H9 (cell line): ENCODE results near the gene UGT1A5. TPM values are rescaled to one million over a fixed set of nuclear protein-coding genes. Genes with fewer than 3 reads are reported as not detected.

Experiments used
- DNase-seq: peaks from one replicate; pipeline ENCODE4 v3.0.0-alpha.2; 2017
- H2AFZ ChIP-seq: one replicate; pipeline ENCODE4 v1.6.1; 2013; ENCODE audit warnings: mild to moderate bottlenecking, low read length, control low read depth, moderate library complexity
- H2AK5ac ChIP-seq: 2 replicates; pipeline ENCODE4 v1.6.1; 2013; ENCODE audit warnings: low read length, control low read depth, mixed read lengths; ENCODE audit not compliant: insufficient read length
- H2BK120ac ChIP-seq: one replicate; pipeline ENCODE4 v1.6.1; 2013; ENCODE audit warnings: low read depth, mild to moderate bottlenecking, low read length, control low read depth, inconsistent platforms; ENCODE audit not compliant: poor library complexity, severe bottlenecking
- H2BK12ac ChIP-seq: 2 replicates; pipeline ENCODE4 v1.6.1; 2013; ENCODE audit warnings: low read length, control low read depth, mixed read lengths, low read depth; ENCODE audit not compliant: insufficient read length
- H2BK15ac ChIP-seq: 2 replicates; pipeline ENCODE4 v1.6.1; 2013; ENCODE audit warnings: low read depth, low read length, control low read depth
- H2BK20ac ChIP-seq: one replicate; pipeline ENCODE4 v1.6.1; 2013; ENCODE audit warnings: low read depth, mild to moderate bottlenecking, low read length, control low read depth, inconsistent platforms; ENCODE audit not compliant: poor library complexity, severe bottlenecking
- H2BK5ac ChIP-seq: 2 replicates; pipeline ENCODE4 v1.6.1; 2013; ENCODE audit warnings: low read length, control low read depth, mixed read lengths; ENCODE audit not compliant: insufficient read length
- H3K14ac ChIP-seq: 2 replicates; pipeline ENCODE4 v1.6.1; 2013; ENCODE audit warnings: low read length, control low read depth; ENCODE audit not compliant: insufficient read depth
- H3K18ac ChIP-seq: 2 replicates; pipeline ENCODE4 v1.6.1; 2013; ENCODE audit warnings: low read depth, mild to moderate bottlenecking, mixed read lengths, low read length, control low read depth; ENCODE audit not compliant: insufficient read length
- H3K23ac ChIP-seq: 2 replicates; pipeline ENCODE4 v1.6.1; 2013; ENCODE audit warnings: low read length, control low read depth, mixed read lengths, low read depth; ENCODE audit not compliant: insufficient read length
- H3K23me2 ChIP-seq: 2 replicates; pipeline ENCODE4 v1.6.1; 2013; ENCODE audit warnings: low read depth, mild to moderate bottlenecking, mixed read lengths, low read length, control low read depth; ENCODE audit not compliant: insufficient read length, poor library complexity, severe bottlenecking
- H3K27ac ChIP-seq: 2 replicates; pipeline ENCODE4 v1.5.1; 2013; ENCODE audit warnings: low read length, control low read depth, mixed read lengths, low read depth; ENCODE audit not compliant: insufficient read length
- H3K27me3 ChIP-seq: 2 replicates; pipeline ENCODE4 v1.6.1; 2013; ENCODE audit warnings: low read length, control low read depth, inconsistent platforms; ENCODE audit not compliant: insufficient read depth
- H3K4ac ChIP-seq: 2 replicates; pipeline ENCODE4 v1.6.1; 2013; ENCODE audit warnings: low read depth, mild to moderate bottlenecking, control low read depth, inconsistent platforms, low read length, moderate library complexity
- H3K4me1 ChIP-seq: 2 replicates; pipeline ENCODE4 v1.6.1; 2013; ENCODE audit warnings: low read length, control low read depth, inconsistent platforms; ENCODE audit not compliant: insufficient read depth
- H3K4me2 ChIP-seq: 2 replicates; pipeline ENCODE4 v1.6.1; 2013; ENCODE audit warnings: low read length, control low read depth, mixed read lengths; ENCODE audit not compliant: insufficient read length, insufficient read depth
- H3K56ac ChIP-seq: 2 replicates; pipeline ENCODE4 v1.6.1; 2013; ENCODE audit warnings: low read depth, mild to moderate bottlenecking, mixed read lengths, low read length, control low read depth; ENCODE audit not compliant: insufficient read length
- H3K79me1 ChIP-seq: 2 replicates; pipeline ENCODE4 v1.6.1; 2013; ENCODE audit warnings: low read depth, mild to moderate bottlenecking, moderate library complexity, low read length, control low read depth, inconsistent platforms; ENCODE audit not compliant: insufficient read depth, poor library complexity, severe bottlenecking
- H3K79me2 ChIP-seq: 2 replicates; pipeline ENCODE4 v1.6.1; 2013; ENCODE audit warnings: low read length, control low read depth, inconsistent platforms; ENCODE audit not compliant: insufficient read depth
- H3K9ac ChIP-seq: 2 replicates; pipeline ENCODE4 v1.6.1; 2013; ENCODE audit warnings: low read length, control low read depth, mixed read lengths; ENCODE audit not compliant: insufficient read length; ENCODE audit errors: extremely low read depth
- H3K9me3 ChIP-seq: one replicate; pipeline ENCODE4 v1.6.1; 2013; ENCODE audit warnings: low read depth, low read length, inconsistent platforms; ENCODE audit not compliant: control insufficient read depth
- H3T11ph ChIP-seq: one replicate; pipeline ENCODE4 v1.6.1; 2013; ENCODE audit warnings: mild to moderate bottlenecking, low read length, control low read depth, inconsistent platforms
- H4K20me1 ChIP-seq: one replicate; pipeline ENCODE4 v1.6.1; 2013; ENCODE audit not compliant: control insufficient read depth, insufficient read length, insufficient read depth
- H4K5ac ChIP-seq: 2 replicates; pipeline ENCODE4 v1.6.1; 2013; ENCODE audit warnings: low read depth, mild to moderate bottlenecking, mixed read lengths, low read length, control low read depth; ENCODE audit not compliant: insufficient read length
- H4K8ac ChIP-seq: replicated peaks from 2 replicates; pipeline ENCODE4 v1.6.1; 2013; ENCODE audit warnings: low read length, control low read depth, mixed read lengths, low read depth; ENCODE audit not compliant: insufficient read length
- H4K91ac ChIP-seq: 2 replicates; pipeline ENCODE4 v1.6.1; 2013; ENCODE audit warnings: low read depth, mild to moderate bottlenecking, moderate library complexity, mixed read lengths, low read length, control low read depth; ENCODE audit not compliant: insufficient read length
- H3K27ac Mint-ChIP-seq, 3 experiments: 2 replicates in 2 of 3; 3 replicates in 1 of 3; pipeline ENCODE4 v1.8.0; 2020 to 2021; ENCODE audit warnings: mixed read lengths in 3 of 3, mild to moderate bottlenecking in 1 of 3, moderate library complexity in 1 of 3
- H3K27me3 Mint-ChIP-seq: 2 replicates; pipeline ENCODE4 v1.8.0; 2021; ENCODE audit warnings: low read depth, mild to moderate bottlenecking, moderate library complexity, mixed read lengths
- H3K36me3 Mint-ChIP-seq, 3 experiments: 2 replicates in 2 of 3; 3 replicates in 1 of 3; pipeline ENCODE4 v1.8.0; 2020 to 2021; ENCODE audit warnings: low read depth in 3 of 3, mixed read lengths in 3 of 3; ENCODE audit not compliant: insufficient read depth in 1 of 3
- H3K4me1 Mint-ChIP-seq, 2 experiments: 2 replicates each; pipeline ENCODE4 v1.8.0; 2020; ENCODE audit warnings: mixed read lengths in 2 of 2
- H3K4me3 Mint-ChIP-seq, 2 experiments: 2 replicates in 1 of 2; 3 replicates in 1 of 2; pipeline ENCODE4 v1.8.0; 2020 to 2021; ENCODE audit warnings: mild to moderate bottlenecking in 2 of 2, mixed read lengths in 2 of 2, moderate library complexity in 1 of 2
- H3K9me3 Mint-ChIP-seq, 2 experiments: 2 replicates in 1 of 2; 3 replicates in 1 of 2; pipeline ENCODE4 v1.8.0; 2020; ENCODE audit warnings: mild to moderate bottlenecking in 2 of 2, mixed read lengths in 2 of 2, moderate library complexity in 1 of 2
- WGBS: extraction: QIAGEN DNeasy Blood & Tissue Kit; methylation state at CpG from one replicate; pipeline ENCODE4 v1.1.7; 2013; ENCODE audit warnings: missing lambda C conversion rate, low lambda C conversion rate, mixed read lengths; ENCODE audit not compliant: insufficient read length; ENCODE audit errors: extremely low coverage; 5-methylcytosine and 5-hydroxymethylcytosine counted together
- total RNA-seq: library from RNA; stranded (reverse); gene quantifications from 2 replicates; pipeline ENCODE4 v1.2.1, GENCODE V29; 2021
- TF ChIP-seq, protein P1 (sequence below): fragments of 200-600 bp; sonication (generic); conservative IDR thresholded peaks from 3 replicates; pipeline ENCODE4 v1.8.0; 2021; ENCODE audit warnings: antibody characterized with exemption, mild to moderate bottlenecking

The UGT1A5 gene
- total RNA-seq, 1 experiment from 2014 or later = not detected

DNA sequence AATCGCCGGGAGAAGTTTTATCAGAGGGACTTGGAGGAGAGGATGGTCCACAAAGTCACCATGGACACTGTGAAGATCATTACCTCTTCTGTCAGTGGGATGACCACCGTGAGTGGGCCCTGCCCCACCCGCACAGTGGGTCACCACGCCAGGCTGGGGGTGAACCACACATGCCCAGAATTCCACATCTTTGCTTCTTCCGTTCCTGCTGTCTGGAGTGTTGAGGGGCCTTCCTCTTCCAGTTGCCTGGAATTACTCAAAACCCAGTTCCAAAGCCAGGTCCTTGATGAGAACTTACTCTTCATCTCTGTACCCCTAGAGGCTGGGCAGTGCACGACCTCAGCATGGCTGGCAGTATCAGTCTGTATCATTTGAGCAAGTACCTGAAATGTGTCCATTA lies 87.5 kb downstream of the UGT1A5 start:
- Histone ChIP-seq H2BK120ac (no peak overlapping the region), H3K23ac (no peak overlapping the region), H2BK20ac (no peak overlapping the region), H2AK5ac (no peak overlapping the region), H3K27me3 (no peaks in the 10 kb centered on the region), H4K5ac (no peak overlapping the region), H2BK12ac (no peak overlapping the region), H3K4ac (no peak overlapping the region), H3K4me2 (no peak overlapping the region), H3K79me2 (no peaks in the 10 kb centered on the region), H2BK5ac (no peak overlapping the region), H4K8ac (no peak overlapping the region), H2BK15ac (no peak overlapping the region), H3K9me3 (no peaks in the 10 kb centered on the region), H3K9ac (no peak overlapping the region), H3T11ph (no peak overlapping the region), H3K14ac (no peak overlapping the region), H3K79me1 (no peaks in the 10 kb centered on the region), H4K20me1 (no peaks in the 10 kb centered on the region), H4K91ac (no peak overlapping the region), H3K56ac (no peak overlapping the region), H3K4me1 (no peaks in the 10 kb centered on the region), H3K23me2 (no peaks in the 10 kb centered on the region), H3K18ac (no peak overlapping the region), H3K27ac (no peak overlapping the region), H2AFZ (no peak overlapping the region)
- no CpG with 5 or more reads among the region's 7 CpGs for WGBS
- no peak overlapping the region for H3K27ac Mint-ChIP-seq
- TF ChIP-seq, protein P1, sequence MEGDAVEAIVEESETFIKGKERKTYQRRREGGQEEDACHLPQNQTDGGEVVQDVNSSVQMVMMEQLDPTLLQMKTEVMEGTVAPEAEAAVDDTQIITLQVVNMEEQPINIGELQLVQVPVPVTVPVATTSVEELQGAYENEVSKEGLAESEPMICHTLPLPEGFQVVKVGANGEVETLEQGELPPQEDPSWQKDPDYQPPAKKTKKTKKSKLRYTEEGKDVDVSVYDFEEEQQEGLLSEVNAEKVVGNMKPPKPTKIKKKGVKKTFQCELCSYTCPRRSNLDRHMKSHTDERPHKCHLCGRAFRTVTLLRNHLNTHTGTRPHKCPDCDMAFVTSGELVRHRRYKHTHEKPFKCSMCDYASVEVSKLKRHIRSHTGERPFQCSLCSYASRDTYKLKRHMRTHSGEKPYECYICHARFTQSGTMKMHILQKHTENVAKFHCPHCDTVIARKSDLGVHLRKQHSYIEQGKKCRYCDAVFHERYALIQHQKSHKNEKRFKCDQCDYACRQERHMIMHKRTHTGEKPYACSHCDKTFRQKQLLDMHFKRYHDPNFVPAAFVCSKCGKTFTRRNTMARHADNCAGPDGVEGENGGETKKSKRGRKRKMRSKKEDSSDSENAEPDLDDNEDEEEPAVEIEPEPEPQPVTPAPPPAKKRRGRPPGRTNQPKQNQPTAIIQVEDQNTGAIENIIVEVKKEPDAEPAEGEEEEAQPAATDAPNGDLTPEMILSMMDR = no peak
- no peak for DNase-seq
- H3K4me3 Mint-ChIP-seq = no peak overlapping the region
- peaks cover 17% of the 10 kb centered on the region for H3K27me3 Mint-ChIP-seq
- H3K4me1 Mint-ChIP-seq = peaks cover 2 to 4% of the 10 kb centered on the region in 2 experiments; a peak in 3 of 4 replicates
- H3K9me3 Mint-ChIP-seq = peaks cover 14 to 21% of the 10 kb centered on the region in 2 experiments
- peaks cover 0 to 5% (median 4%) of the 10 kb centered on the region in 3 experiments; a peak in 2 of 7 replicates for H3K36me3 Mint-ChIP-seq
